Esophagus (tissue), 2 donors: ENCODE results near the gene PLCB3. TPM values are rescaled to one million over a fixed set of nuclear protein-coding genes. Genes with fewer than 3 reads are reported as not detected.
A peak's percentile ranks its signal among the peaks of the same experiment; 100 is the strongest.

ENCODE experiments used
- H3K27ac ChIP-seq, 2 donors: one replicate each; pipeline ENCODE4 v1.5.1; 2013; ENCODE audit warnings: low read depth in 2 of 2, mild to moderate bottlenecking in 2 of 2, inconsistent platforms in 1 of 2, low read length in 1 of 2, moderate library complexity in 1 of 2
- H3K27me3 ChIP-seq, 2 donors: one replicate each; pipeline ENCODE4 v1.6.1; 2013; ENCODE audit warnings: low read length in 2 of 2, control low read depth in 1 of 2, mild to moderate bottlenecking in 1 of 2; ENCODE audit not compliant: insufficient read depth in 2 of 2, control insufficient read depth in 1 of 2
- H3K36me3 ChIP-seq, 2 donors: one replicate each; pipeline ENCODE4 v1.6.1; 2013; ENCODE audit warnings: low read length in 1 of 2; ENCODE audit not compliant: control insufficient read depth in 2 of 2, insufficient read depth in 2 of 2
- H3K4me1 ChIP-seq, 2 donors: one replicate each; pipeline ENCODE4 v1.6.1; 2013; ENCODE audit warnings: low read length in 1 of 2; ENCODE audit not compliant: control insufficient read depth in 2 of 2, insufficient read depth in 2 of 2
- H3K4me3 ChIP-seq, 2 donors: one replicate each; pipeline ENCODE4 v1.5.1; 2013; ENCODE audit warnings: low read length in 2 of 2, mild to moderate bottlenecking in 2 of 2, low read depth in 1 of 2, moderate library complexity in 1 of 2
- H3K9me3 ChIP-seq, 2 donors: one replicate each; pipeline ENCODE4 v1.6.1; 2013; ENCODE audit warnings: mild to moderate bottlenecking in 2 of 2, low read depth in 1 of 2, low read length in 1 of 2, moderate library complexity in 1 of 2; ENCODE audit not compliant: control insufficient read depth in 2 of 2, insufficient read depth in 1 of 2
- WGBS, 2 donors: extraction: QIAGEN DNeasy Blood & Tissue Kit; methylation state at CpG; one replicate each; pipeline ENCODE4 v1.1.7; 2013; 5-methylcytosine and 5-hydroxymethylcytosine counted together
- polyA plus RNA-seq, 2 donors: library from polyadenylated mRNA; stranded (reverse); fragments of 200-250 nt; gene quantifications; one replicate each; pipeline ENCODE4 v1.2.3, GENCODE V29; 2013
- donor health status: healthy with polysubstance abuse.
- donor health status: Bipolar disorder and iron deficiency.

Gene PLCB3
- polyA plus RNA-seq, 2 donors, result 24.6 to 37.4 TPM

DNA sequence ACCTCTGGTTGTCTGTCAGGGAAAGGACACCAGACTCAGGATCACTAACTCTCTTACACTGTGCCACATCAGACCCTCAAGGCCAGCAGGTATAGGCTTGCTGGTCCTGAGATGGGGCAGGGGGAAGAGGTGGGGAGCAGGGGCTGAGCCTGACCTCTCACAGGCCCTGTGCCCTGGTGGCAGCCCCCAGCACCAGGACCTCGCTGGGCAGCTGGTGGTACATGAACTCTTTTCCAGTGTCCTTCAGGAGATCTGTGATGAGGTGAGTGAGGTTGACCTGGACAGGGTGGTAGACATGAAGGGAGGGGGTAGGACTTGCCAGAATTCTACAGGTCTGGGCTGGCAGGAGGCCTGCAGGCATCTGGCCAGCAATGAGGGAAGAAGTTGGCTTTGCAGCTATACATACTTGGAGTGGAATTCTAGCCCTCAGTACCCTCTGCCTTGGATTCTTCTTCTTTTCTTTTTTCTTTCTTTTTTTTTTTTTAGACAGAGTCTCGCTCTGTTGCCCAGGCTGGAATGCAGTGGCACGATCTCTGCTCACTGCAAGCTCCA lies 23.8 kb upstream of the PLCB3 start:
- H3K4me3 ChIP-seq, result peak overlapping the region; percentile 6 to 69
- 56 to 66% methylated on average over 3 of the region's 3 CpGs for WGBS, 2 donors
- peaks cover 0 to 7% of the 10 kb centered on the region in 2 donors for H3K36me3 ChIP-seq
- H3K9me3 ChIP-seq, result no peaks in the 10 kb centered on the region
- H3K27ac ChIP-seq, result peak overlapping the region; percentile 13 to 94
- H3K27me3 ChIP-seq, result no peaks in the 10 kb centered on the region
- peaks cover 9 to 50% of the 10 kb centered on the region in 2 donors for H3K4me1 ChIP-seq

DNA sequence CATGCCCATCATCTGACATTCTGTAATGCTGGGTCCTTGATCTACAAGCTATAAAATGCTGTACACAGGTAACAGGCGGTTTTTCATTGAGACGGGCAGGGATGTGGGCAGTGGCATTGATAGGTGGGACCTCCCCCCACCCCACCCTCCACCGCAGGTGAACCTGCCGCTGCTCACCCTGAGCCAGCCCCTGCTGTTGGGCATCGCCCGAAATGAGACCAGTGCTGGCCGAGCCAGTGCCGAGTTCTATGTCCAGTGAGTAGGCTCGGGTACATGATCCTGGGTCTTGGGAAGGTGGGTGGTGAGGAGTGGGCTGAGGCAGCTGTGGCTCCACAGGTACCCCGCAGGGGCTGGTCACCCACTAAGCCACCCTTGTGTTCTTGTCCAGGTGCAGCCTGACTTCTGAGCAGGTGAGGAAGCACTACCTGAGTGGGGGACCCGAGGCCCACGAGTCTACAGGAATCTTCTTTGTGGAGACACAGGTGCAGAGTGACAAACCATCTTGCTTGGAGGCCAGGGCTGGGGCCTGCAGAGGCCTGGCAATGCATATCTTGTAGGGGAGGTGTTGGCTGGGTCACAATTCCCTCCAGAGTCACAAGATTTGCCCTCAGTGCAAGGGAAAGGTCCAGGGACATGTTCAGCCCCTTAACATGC lies 22.1 kb upstream of the PLCB3 start:
- H3K36me3 ChIP-seq, result no peaks in the 10 kb centered on the region
- H3K9me3 ChIP-seq, result no peaks in the 10 kb centered on the region
- peak overlapping the region; percentile 12 to 93 for H3K27ac ChIP-seq
- H3K4me1 ChIP-seq, result peaks cover 9 to 45% of the 10 kb centered on the region in 2 donors
- 81 to 87% methylated on average over 12 of the region's 12 CpGs for WGBS, 2 donors
- no peaks in the 10 kb centered on the region for H3K27me3 ChIP-seq
- no peak overlapping the region for H3K4me3 ChIP-seq

DNA sequence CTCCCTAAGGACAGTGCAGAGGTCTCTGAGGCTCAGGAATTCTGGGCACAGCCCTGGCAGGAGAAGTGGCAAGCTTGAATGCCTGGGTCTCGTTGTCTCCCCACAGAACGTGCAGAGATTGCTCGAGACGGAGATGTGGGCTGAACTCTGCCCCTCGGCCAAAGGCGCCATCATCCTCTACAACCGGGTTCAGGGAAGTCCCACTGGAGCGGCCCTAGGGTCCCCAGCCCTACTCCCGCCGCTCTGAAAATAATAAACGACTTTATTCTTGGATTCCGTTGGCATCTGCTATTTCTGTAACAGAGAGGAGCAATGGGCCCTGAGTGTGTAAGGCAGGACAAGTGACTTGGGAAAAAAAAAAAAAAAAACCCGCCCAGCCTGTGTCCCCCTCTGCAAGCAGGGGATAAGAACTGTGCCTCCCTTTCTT lies 21.6 kb upstream of the PLCB3 start:
- no peaks in the 10 kb centered on the region for H3K9me3 ChIP-seq
- peaks cover 9 to 40% of the 10 kb centered on the region in 2 donors for H3K4me1 ChIP-seq
- H3K27ac ChIP-seq, result peak overlapping the region; percentile 93 to 95
- no peaks in the 10 kb centered on the region for H3K36me3 ChIP-seq
- 29 to 35% methylated on average over 13 of the region's 13 CpGs for WGBS, 2 donors
- peak overlapping the region; percentile 58 to 89 for H3K4me3 ChIP-seq
- H3K27me3 ChIP-seq, result no peaks in the 10 kb centered on the region

DNA sequence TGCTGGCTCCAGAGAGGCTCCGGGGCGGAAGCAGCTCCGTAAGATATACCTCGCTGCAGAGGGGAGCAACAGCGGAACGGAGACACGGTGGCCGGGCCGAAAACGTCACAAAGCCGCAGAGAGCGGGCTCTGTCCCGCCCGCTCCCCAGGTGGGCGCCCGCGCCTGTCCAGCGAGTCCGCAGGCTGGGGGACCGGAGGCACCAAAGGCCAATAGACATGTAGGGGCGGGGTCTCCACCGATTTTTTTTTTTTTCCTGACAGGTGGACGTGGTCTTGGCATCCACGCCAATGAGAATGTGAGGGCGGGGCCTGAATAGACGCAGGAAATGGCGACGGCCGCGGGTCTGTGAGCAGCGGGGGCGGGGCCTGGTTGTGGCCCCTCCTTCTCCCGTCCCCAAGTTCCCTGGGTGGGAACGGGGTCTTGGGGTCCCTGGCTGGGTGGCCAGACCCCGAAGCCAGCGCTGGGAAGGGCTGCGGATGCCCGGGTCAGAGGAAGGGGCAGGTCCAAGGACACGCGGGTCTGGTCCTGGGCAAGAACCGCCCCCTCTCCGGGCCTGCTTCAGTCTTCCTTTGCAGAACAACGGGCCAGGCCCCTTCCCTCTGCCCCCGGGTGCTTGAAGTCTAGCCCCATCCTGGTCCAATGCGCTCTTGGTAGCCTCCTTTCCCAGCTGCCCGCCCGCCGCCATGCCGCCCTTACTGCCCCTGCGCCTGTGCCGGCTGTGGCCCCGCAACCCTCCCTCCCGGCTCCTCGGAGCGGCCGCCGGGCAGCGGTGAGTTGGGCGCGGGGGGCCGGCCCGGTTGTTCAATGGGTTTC lies 21.0 kb upstream of the PLCB3 start, which contains the start of gene DNAJC4:
Gene DNAJC4, plus strand, starts transcription at position 378 of the 814 bp plus-strand sequence. Its CDS starts 307 bp downstream, at position 685.
- H3K36me3 ChIP-seq, result no peaks in the 10 kb centered on the region
- H3K4me3 ChIP-seq, result peak within 1 kb of the TSS; percentile 58 to 89
- H3K4me1 ChIP-seq, result peaks cover 4 to 34% of the 10 kb centered on the region in 2 donors
- H3K27me3 ChIP-seq, result no peaks in the 10 kb centered on the region
- H3K27ac ChIP-seq, result peak within 1 kb of the TSS; percentile 93 to 95
- H3K9me3 ChIP-seq, result no peaks in the 10 kb centered on the region
- 0 to 1% methylated on average over 58 to 62 of the region's 62 CpGs for WGBS, 2 donors

DNA sequence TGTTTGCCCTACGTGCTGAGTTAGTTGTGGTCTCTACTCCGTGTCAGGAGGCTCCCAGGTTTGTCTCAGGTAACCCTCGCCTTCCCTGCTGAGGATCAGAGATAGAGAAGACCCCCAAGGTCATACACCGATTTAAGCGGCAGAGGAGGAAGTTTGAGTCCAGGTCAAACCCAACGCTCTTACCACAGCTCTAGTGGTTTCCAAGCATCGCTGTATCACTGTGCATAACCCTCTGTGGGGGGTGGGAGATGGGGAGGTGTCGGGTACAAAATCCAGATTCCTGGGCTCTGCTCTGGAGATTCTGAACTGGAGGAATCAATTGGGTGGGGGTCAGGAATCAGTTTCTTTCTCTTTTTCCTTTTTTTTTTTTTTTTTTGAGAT lies 20.4 kb upstream of the PLCB3 start:
- H3K36me3 ChIP-seq, result no peaks in the 10 kb centered on the region
- H3K4me3 ChIP-seq, result peak overlapping the region; percentile 58 to 89
- no peaks in the 10 kb centered on the region for H3K27me3 ChIP-seq
- H3K27ac ChIP-seq, result peak overlapping the region; percentile 93 to 95
- H3K4me1 ChIP-seq, result peaks cover 3 to 36% of the 10 kb centered on the region in 2 donors
- no peaks in the 10 kb centered on the region for H3K9me3 ChIP-seq
- WGBS, 2 donors, result 9 to 10% methylated on average over 8 of the region's 8 CpGs

DNA sequence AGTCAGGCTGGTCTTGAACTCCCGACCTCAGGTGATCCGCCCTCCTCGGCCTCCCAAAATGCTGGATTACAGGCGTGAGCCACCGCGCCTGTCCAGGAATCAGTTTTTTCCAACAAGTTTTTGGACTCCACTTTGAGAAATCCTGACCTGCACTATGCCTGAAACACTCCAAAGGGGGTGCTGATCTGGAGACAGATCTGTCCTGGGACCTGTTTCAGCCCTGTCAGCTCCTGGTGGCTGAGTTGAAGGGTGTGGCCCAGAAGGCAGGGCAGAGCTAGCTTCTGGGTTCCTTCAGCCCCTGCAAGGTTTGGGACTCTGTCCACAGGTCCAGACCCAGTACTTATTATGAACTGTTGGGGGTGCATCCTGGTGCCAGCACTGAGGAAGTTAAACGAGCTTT lies 19.8 kb upstream of the PLCB3 start:
- Histone ChIP-seq H3K4me3 (no peak overlapping the region), H3K36me3 (no peaks in the 10 kb centered on the region), H3K27ac (peak overlapping the region in 1 of 2 donors; percentile 26), H3K4me1 (peaks cover 3 to 36% of the 10 kb centered on the region in 2 donors), H3K27me3 (no peaks in the 10 kb centered on the region), H3K9me3 (no peaks in the 10 kb centered on the region)
- WGBS, 2 donors, result 80 to 86% methylated on average over 7 of the region's 7 CpGs

DNA sequence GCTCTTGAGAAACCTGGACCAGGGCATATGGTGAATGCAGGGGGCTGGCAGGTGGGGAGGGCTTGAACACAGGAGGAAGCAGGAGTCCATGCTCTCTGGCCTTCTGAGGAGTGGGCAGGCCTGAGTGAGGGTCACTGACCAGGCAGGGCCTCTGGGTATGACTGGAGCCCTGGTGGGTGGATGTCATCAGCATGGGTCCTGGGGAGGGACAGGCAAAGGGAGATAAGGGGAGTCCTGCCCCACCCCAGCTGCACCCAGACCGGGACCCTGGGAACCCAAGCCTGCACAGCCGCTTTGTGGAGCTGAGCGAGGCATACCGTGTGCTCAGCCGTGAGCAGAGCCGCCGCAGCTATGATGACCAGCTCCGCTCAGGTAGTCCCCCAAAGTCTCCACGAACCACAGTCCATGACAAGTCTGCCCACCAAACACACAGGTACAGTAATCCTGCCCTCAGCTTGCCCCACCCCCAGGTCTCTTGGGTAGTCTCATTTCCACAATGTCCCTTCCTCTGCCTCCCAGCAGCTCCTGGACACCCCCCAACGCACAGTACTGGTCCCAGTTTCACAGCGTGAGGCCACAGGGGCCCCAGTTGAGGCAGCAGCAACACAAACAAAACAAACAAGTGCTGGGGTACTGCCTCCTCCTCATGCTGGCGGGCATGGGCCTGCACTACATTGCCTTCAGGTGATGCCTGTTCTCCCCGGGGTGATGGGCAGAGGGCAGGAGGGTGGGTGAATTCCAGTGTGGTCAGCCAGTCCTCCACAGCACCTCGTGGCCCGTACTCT lies 19.0 kb upstream of the PLCB3 start:
- no peak overlapping the region for H3K4me3 ChIP-seq
- no peaks in the 10 kb centered on the region for H3K27me3 ChIP-seq
- H3K27ac ChIP-seq, result peak overlapping the region in 1 of 2 donors; percentile 11
- peaks cover 1 to 32% of the 10 kb centered on the region in 2 donors for H3K4me1 ChIP-seq
- WGBS, 2 donors, result 85 to 86% methylated on average over 15 of the region's 15 CpGs
- H3K36me3 ChIP-seq, result no peaks in the 10 kb centered on the region
- H3K9me3 ChIP-seq, result no peaks in the 10 kb centered on the region

DNA sequence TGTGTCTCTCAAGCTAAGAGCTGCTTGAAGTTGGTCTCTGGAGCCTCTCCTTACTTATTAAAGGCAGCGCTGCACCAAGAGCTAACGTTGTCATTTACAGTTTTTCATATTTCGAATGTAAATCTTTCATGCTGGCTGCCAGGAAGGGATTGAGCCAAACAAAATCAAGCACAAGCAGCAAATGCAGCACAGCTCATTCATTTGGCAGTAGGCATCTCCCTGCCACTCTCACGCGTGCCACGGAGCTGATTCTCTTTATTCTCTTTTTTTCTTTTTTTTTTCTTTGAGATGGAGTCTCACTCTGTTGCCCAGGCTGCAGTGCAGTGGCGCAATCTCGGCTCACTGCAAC lies 18.4 kb upstream of the PLCB3 start:
- peaks cover 0 to 32% of the 10 kb centered on the region in 2 donors for H3K4me1 ChIP-seq

More for the DNA sequence above, 18.4 kb upstream of the PLCB3 start:
- H3K36me3 ChIP-seq, result peaks cover 0 to 2% of the 10 kb centered on the region in 2 donors
- no peaks in the 10 kb centered on the region for H3K27me3 ChIP-seq
- 81 to 83% methylated on average over 8 of the region's 8 CpGs for WGBS, 2 donors
- H3K4me3 ChIP-seq, result no peak overlapping the region
- H3K27ac ChIP-seq, result peak overlapping the region in 1 of 2 donors; percentile 11
- H3K9me3 ChIP-seq, result no peaks in the 10 kb centered on the region
